ENCODE measurements around the gene MED13.

The MED13 gene

GRCh38 chr17:62064029-62064790, 868 bp downstream of the MED13 start:
- TF ChIP-seq TAF1 (IDR thresholded peaks at IDR 0.05; ENCODE audit: borderline replicate concordance, insufficient read depth, low read length) (no peak; the same call in 1 of the 2 replicates), FOXP2 (optimal IDR thresholded peaks at IDR 0.05; ENCODE audit: borderline replicate concordance, extremely low read depth, extremely low read length, insufficient read depth) (no peak), REST (IDR thresholded peaks at IDR 0.05; ENCODE audit: insufficient read depth in 1 of 2, low read depth in 2 of 2, low read length in 2 of 2) (no peak), SIN3A (IDR thresholded peaks at IDR 0.05; ENCODE audit: borderline replicate concordance, insufficient read depth, low read length) (no peak), POLR2AphosphoS5 (IDR thresholded peaks at IDR 0.05; ENCODE audit: low read depth, low read length) (no peak)

- no peak for TF ChIP-seq REST (IDR thresholded peaks at IDR 0.05; ENCODE audit: insufficient read depth in 1 of 2, low read depth in 2 of 2, low read length in 2 of 2)
- TF ChIP-seq SIN3A (IDR thresholded peaks at IDR 0.05; ENCODE audit: borderline replicate concordance, insufficient read depth, low read length): no peak
Measured at GRCh38 chr17:62062944-62063343, 2.1 kb downstream of the MED13 start.

- TF ChIP-seq REST (IDR thresholded peaks at IDR 0.05; ENCODE audit: insufficient read depth in 1 of 2, low read depth in 2 of 2, low read length in 2 of 2) (no peak), POLR2AphosphoS5 (IDR thresholded peaks at IDR 0.05; ENCODE audit: low read depth, low read length) (no peak), FOXP2 (optimal IDR thresholded peaks at IDR 0.05; ENCODE audit: borderline replicate concordance, extremely low read depth, extremely low read length, insufficient read depth) (no peak), TAF1 (IDR thresholded peaks at IDR 0.05; ENCODE audit: borderline replicate concordance, insufficient read depth, low read length) (no peak), SIN3A (IDR thresholded peaks at IDR 0.05; ENCODE audit: borderline replicate concordance, insufficient read depth, low read length) (no peak)
Measured at GRCh38 chr17:62062302-62062701, 2.8 kb downstream of the MED13 start.

GRCh38 chr17:62059414-62059813, 5.7 kb downstream of the MED13 start:
- TF ChIP-seq REST (IDR thresholded peaks at IDR 0.05; ENCODE audit: insufficient read depth in 1 of 2, low read depth in 2 of 2, low read length in 2 of 2) (no peak), FOXP2 (optimal IDR thresholded peaks at IDR 0.05; ENCODE audit: borderline replicate concordance, extremely low read depth, extremely low read length, insufficient read depth) (no peak), TAF1 (IDR thresholded peaks at IDR 0.05; ENCODE audit: borderline replicate concordance, insufficient read depth, low read length) (no peak), POLR2AphosphoS5 (IDR thresholded peaks at IDR 0.05; ENCODE audit: low read depth, low read length) (no peak), SIN3A (IDR thresholded peaks at IDR 0.05; ENCODE audit: borderline replicate concordance, insufficient read depth, low read length) (no peak)

GRCh38 chr17:62058611-62059010, 6.5 kb downstream of the MED13 start:
- TF ChIP-seq TAF1 (IDR thresholded peaks at IDR 0.05; ENCODE audit: borderline replicate concordance, insufficient read depth, low read length) (no peak), SIN3A (IDR thresholded peaks at IDR 0.05; ENCODE audit: borderline replicate concordance, insufficient read depth, low read length) (no peak), POLR2AphosphoS5 (IDR thresholded peaks at IDR 0.05; ENCODE audit: low read depth, low read length) (no peak), FOXP2 (optimal IDR thresholded peaks at IDR 0.05; ENCODE audit: borderline replicate concordance, extremely low read depth, extremely low read length, insufficient read depth) (no peak), REST (IDR thresholded peaks at IDR 0.05; ENCODE audit: insufficient read depth in 1 of 2, low read depth in 2 of 2, low read length in 2 of 2) (no peak)

All from PFSK-1 (cell line).